Amygdala (tissue), 56 donors: ENCODE data around the gene CAPN1.

Experiments
- DNase-seq, 56 donors: peaks; one replicate each; lab custom pipeline; 2025; lab: John Stamatoyannopoulos, UW

The CAPN1 gene

GRCh38 chr11:65181569-65182257 lies at the start of gene CAPN1:
Gene CAPN1 (plus strand): TSS chr11:65181928. CDS start chr11:65182702, 774 bp downstream.
- DNase-seq, result peak in 26 of 56 donors; percentile 12 to 83 (median 32)

- DNase-seq, result no peak
Observed at GRCh38 chr11:65132238-65132987, 49.3 kb upstream of the CAPN1 start.

GRCh38 chr11:65132988-65133700 lies 48.6 kb upstream of the CAPN1 start:
- DNase-seq, result no peak

GRCh38 chr11:65133724-65134123 lies 48.0 kb upstream of the CAPN1 start:
- DNase-seq, result no peak

GRCh38 chr11:65134240-65134951 lies 47.3 kb upstream of the CAPN1 start, which contains the start of gene SYVN1:
Gene SYVN1 (minus strand): TSS chr11:65134519. CDS start chr11:65133601, 918 bp downstream.
- peak in 55 of 56 donors; percentile 65 to 96 (median 87) for DNase-seq

GRCh38 chr11:65134952-65135632 lies 46.6 kb upstream of the CAPN1 start:
- DNase-seq, result peak in 55 of 56 donors; percentile 56 to 94 (median 80)

GRCh38 chr11:65135633-65136145 lies 46.0 kb upstream of the CAPN1 start:
- DNase-seq, result no peak

GRCh38 chr11:65136515-65137096 lies 45.1 kb upstream of the CAPN1 start:
- DNase-seq, result no peak

GRCh38 chr11:65141896-65142494 lies 39.7 kb upstream of the CAPN1 start:
- no peak for DNase-seq

- DNase-seq, result no peak
Observed at GRCh38 chr11:65147352-65148075, 34.2 kb upstream of the CAPN1 start.

- no peak for DNase-seq
Observed at GRCh38 chr11:65148657-65149056, 33.1 kb upstream of the CAPN1 start.

GRCh38 chr11:65150131-65150508 lies 31.6 kb upstream of the CAPN1 start:
- peak in 1 of 56 donors; percentile 20 for DNase-seq

GRCh38 chr11:65150509-65151299 lies 31.0 kb upstream of the CAPN1 start:
- peak in 47 of 56 donors; percentile 8 to 77 (median 46) for DNase-seq

- no peak for DNase-seq
Observed at GRCh38 chr11:65151331-65151899, 30.3 kb upstream of the CAPN1 start.

GRCh38 chr11:65152122-65152521 lies 29.6 kb upstream of the CAPN1 start:
- DNase-seq, result no peak

- no peak for DNase-seq
Observed at GRCh38 chr11:65156256-65156655, 25.5 kb upstream of the CAPN1 start.

- DNase-seq, result no peak
Observed at GRCh38 chr11:65156926-65157325, 24.8 kb upstream of the CAPN1 start.
